ENCODE results near the gene RAB6A. TPM values are rescaled to one million over a fixed set of nuclear protein-coding genes. Genes with fewer than 3 reads are reported as not detected.

Gene RAB6A
- total RNA-seq, 1 donor: 153 TPM

GRCh38 chr11:73667891-73668290, 93.0 kb downstream of the RAB6A start:
- no peak for DNase-seq (ENCODE audit: low read depth)
- TF ChIP-seq, protein P1, sequence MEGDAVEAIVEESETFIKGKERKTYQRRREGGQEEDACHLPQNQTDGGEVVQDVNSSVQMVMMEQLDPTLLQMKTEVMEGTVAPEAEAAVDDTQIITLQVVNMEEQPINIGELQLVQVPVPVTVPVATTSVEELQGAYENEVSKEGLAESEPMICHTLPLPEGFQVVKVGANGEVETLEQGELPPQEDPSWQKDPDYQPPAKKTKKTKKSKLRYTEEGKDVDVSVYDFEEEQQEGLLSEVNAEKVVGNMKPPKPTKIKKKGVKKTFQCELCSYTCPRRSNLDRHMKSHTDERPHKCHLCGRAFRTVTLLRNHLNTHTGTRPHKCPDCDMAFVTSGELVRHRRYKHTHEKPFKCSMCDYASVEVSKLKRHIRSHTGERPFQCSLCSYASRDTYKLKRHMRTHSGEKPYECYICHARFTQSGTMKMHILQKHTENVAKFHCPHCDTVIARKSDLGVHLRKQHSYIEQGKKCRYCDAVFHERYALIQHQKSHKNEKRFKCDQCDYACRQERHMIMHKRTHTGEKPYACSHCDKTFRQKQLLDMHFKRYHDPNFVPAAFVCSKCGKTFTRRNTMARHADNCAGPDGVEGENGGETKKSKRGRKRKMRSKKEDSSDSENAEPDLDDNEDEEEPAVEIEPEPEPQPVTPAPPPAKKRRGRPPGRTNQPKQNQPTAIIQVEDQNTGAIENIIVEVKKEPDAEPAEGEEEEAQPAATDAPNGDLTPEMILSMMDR (IDR thresholded peaks at IDR 0.05; ENCODE audit: insufficient read depth, low read depth, low read length): no peak
- H3K4me3 ChIP-seq (ENCODE audit: low read depth, low read length): no peak overlapping the region

GRCh38 chr11:73664877-73665276, 96.0 kb downstream of the RAB6A start:
- TF ChIP-seq, protein P1 (IDR thresholded peaks at IDR 0.05; ENCODE audit: insufficient read depth, low read depth, low read length): no peak
- DNase-seq (ENCODE audit: low read depth): no peak
- no peak overlapping the region for H3K4me3 ChIP-seq (ENCODE audit: low read depth, low read length)

- TF ChIP-seq, protein P1 (IDR thresholded peaks at IDR 0.05; ENCODE audit: insufficient read depth, low read depth, low read length): no peak
- DNase-seq (ENCODE audit: low read depth): no peak
- no peak overlapping the region for H3K4me3 ChIP-seq (ENCODE audit: low read depth, low read length)
Observed at GRCh38 chr11:73663604-73664495, 97.0 kb downstream of the RAB6A start.

- TF ChIP-seq, protein P1 (IDR thresholded peaks at IDR 0.05; ENCODE audit: insufficient read depth, low read depth, low read length): no peak
- DNase-seq (ENCODE audit: low read depth): peak; percentile 40
- H3K4me3 ChIP-seq (ENCODE audit: low read depth, low read length): no peak overlapping the region
Observed at GRCh38 chr11:73662445-73663157, 98.3 kb downstream of the RAB6A start.

- H3K4me3 ChIP-seq (ENCODE audit: low read depth, low read length): peak overlapping the region; percentile 48
- DNase-seq (ENCODE audit: low read depth): peak; percentile 81
- TF ChIP-seq, protein P1 (IDR thresholded peaks at IDR 0.05; ENCODE audit: insufficient read depth, low read depth, low read length): peak; percentile 97
Observed at GRCh38 chr11:73661035-73661628, 99.7 kb downstream of the RAB6A start.

GRCh38 chr11:73660497-73661034, 100.3 kb downstream of the RAB6A start:
- no peak for DNase-seq (ENCODE audit: low read depth)
- peak overlapping the region; percentile 48 for H3K4me3 ChIP-seq (ENCODE audit: low read depth, low read length)
- TF ChIP-seq, protein P1 (IDR thresholded peaks at IDR 0.05; ENCODE audit: insufficient read depth, low read depth, low read length): no peak

Data from fibroblast of villous mesenchyme (primary cell).